ENCODE results near the gene EDC3.
"Not testable (repeated sequence)": the region's sequence is repeated elsewhere in the genome, so short reads cannot be mapped to it uniquely, and the experiment has no call there.

The EDC3 gene

DNA sequence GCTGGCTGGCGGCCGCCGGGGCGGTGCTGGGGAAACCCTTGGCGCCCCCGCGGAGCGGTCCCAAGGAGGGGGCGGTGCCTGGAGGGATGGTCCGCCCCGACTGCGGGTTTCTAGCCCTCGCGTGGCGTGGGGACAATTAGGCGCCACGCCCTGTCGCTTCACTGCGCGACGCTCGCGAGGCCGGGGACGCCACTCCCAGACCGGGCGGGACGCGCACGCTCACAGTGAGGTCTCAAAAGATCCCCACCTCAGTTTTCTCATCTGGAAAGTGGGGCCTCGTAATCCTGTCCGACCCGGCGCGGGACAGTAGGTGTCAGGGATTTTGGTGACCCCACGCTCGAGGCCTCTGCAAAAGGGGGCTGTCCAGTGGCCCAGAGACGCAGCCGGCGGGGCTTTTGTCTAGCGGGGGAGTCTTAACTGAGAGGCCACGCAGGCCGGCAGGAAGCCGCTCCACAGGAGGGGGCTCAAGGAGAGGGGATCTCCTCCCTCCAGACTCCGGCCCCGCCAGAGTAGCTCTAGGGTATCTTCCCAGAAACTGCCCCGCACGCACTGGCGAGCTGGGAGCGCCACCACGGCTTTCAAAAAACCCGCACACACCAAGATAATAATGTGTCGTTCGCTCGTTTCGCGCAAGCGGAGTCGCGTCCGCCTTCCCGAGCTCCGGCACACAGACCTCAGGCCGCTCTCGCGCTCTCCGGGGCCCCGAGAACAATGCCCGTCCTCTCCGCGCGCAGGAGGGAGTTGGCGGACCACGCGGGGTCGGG is 80.9 kb downstream of the EDC3 start:
- peak overlapping the region; percentile 54 to 100 (median 98) for H3K4me3 ChIP-seq
- H3K27ac ChIP-seq, result peak overlapping the region; percentile 63 to 99 (median 97)

DNA sequence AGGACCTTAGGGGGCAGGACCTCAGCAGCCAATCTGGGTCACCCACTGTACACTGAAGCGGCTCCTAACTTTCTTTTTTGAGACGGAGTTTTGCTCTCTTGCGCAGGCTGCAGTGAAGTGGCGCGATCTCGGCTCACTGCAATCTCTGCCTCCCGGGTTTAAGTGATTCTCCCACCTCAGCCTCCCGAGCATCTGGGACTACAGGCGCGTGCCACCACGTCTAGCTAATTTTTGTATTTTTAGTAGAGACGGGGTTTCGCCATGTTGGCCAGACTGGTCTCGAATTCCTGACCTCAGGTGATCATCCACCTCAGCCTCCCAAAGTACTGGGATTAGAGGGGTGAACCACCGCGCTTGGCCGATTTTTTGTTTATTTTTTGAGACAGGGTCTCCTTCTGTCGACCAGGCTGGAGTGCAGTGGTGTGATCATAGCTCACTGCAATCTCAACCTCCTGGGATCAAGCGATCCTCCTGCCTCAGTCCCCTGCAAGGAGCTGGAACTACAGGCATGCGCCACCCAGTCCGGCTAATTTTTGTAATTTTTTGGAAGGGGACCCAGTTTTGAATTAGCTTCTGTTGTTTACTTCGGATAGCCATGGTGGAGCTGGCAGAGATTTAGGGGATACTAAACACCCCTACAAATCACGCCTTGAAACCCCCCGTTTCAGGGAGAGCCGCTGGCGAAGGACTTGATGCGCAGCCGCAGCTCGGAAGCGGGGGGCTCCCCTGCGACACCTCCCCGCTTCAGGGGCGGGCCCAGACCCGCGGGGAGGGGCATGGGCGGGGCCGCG is 81.7 kb downstream of the EDC3 start:
- H3K27ac ChIP-seq, result peak overlapping the region in 20 of 21 experiments; percentile 50 to 99 (median 96)

GRCh38 chr15:74613089-74613952 is 82.5 kb downstream of the EDC3 start:
- H3K27ac ChIP-seq, result peak overlapping the region in 1 of 21 experiments; percentile 98
- H3K4me3 ChIP-seq, result no peak overlapping the region

More for the DNA sequence above, 81.7 kb downstream of the EDC3 start:
- peak overlapping the region; percentile 54 to 100 (median 98) for H3K4me3 ChIP-seq

DNA sequence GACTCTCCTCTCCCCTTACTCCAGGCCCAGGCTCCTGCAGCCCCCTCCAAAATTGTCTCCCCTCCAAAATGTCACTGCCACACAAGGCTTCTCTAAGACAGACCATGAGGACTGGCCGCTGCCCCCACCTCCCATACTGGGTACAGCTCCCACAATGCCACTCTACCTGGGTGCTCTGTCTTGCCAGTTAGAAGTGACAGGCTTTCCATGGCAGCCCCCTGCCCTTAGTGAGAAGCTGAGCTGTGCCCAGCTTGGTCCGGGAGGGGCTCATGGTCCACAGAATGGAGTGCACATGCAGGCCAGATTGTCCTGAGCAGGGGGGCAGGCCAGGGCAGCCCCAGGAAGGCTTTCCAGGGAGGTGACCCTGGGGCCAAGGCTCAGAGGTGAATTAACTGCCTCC is 83.1 kb downstream of the EDC3 start:
- no peak overlapping the region for H3K27ac ChIP-seq
- no peak overlapping the region for H3K4me3 ChIP-seq

DNA sequence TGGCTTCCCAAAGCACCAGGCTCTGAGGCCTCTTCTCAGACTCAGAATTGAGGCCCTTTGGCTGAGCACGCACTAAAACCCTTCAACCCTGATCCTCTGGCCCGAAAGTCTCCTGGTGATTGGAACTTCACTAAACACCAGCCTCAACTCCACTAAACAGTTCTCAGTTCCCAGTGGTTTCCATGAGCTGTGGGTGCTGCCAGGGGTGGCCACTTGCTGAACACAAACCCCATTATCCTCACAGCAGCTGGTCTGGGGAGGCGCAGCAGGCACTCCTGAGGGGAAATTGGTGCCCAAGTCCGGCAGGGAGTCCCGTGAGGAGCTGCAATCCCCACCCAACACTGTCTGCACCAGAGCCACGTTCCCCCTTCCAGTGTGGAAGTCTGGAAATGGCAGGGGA is 84.0 kb downstream of the EDC3 start:
- Histone ChIP-seq H3K4me3 (no peak overlapping the region), H3K27ac (no peak overlapping the region)

- Histone ChIP-seq H3K27ac (no peak overlapping the region), H3K4me3 (no peak overlapping the region)
These were observed 84.5 kb downstream of the EDC3 start for GRCh38 chr15:74611341-74611740.

DNA sequence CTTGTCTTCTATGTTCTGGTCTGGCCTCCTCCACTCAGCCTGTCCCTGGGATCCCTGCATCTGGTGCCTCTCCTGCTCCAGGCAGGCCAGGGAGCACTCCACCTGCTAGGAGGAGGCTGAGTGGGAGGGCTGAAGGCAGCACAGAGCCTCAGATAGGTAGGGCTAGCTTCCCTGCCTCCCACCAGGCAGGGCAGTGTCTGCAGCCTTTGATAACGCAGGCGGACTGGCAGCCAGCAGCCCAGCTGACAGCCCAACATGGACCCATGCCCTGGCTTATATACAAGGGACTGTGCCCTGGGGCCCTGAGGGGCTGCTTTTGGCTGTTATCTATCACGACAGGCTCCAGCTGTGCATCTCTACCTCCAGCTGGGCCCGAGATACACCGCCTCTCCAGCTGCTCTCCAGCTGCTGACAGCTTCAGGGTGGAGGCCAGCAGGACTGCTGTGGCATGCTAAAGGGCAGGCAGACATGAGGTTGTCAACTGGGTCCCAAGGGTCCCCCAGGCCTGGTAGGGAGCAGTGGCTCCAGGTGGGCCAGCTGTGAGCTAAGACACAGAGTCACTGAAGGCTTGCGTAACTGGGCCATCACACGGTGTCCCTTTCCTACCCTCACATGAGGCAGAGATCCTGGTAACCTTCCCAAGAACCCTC is 85.4 kb downstream of the EDC3 start:
- no peak overlapping the region for H3K27ac ChIP-seq
- H3K4me3 ChIP-seq, result no peak overlapping the region

- H3K27ac ChIP-seq, result no peak overlapping the region
- no peak overlapping the region for H3K4me3 ChIP-seq
These were observed 85.9 kb downstream of the EDC3 start for GRCh38 chr15:74609938-74610301.

GRCh38 chr15:74608786-74609185 is 87.0 kb downstream of the EDC3 start:
- H3K4me3 ChIP-seq, result no peak overlapping the region

DNA sequence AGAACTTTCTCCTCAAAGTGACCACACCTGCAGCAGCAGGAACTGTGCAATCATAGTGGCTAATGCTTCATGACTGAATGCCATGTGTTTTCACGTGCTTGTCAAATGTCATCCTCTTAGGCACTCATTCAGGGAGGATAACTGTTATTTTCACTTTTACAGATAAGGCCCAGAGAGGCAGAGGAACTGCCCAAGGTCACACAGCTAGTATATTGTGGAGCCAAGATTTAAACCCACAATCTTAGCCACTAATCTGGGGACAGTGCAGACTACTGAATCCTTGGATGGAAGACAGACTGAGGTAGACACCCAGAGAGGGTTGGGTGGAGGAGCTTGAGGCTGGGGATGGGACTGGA is 90.1 kb downstream of the EDC3 start:
- no peak overlapping the region for H3K4me3 ChIP-seq
- H3K27ac ChIP-seq, result no peak overlapping the region

More at GRCh38 chr15:74608786-74609185, 87.0 kb downstream of the EDC3 start:
- no peak overlapping the region for H3K27ac ChIP-seq

GRCh38 chr15:74604983-74605794 is 90.6 kb downstream of the EDC3 start:
- H3K4me3 ChIP-seq, result no peak overlapping the region

GRCh38 chr15:74603789-74604705 is 91.8 kb downstream of the EDC3 start:
- Histone ChIP-seq H3K27ac (no peak overlapping the region), H3K4me3 (no peak overlapping the region)

More at GRCh38 chr15:74604983-74605794, 90.6 kb downstream of the EDC3 start:
- no peak overlapping the region for H3K27ac ChIP-seq

- H3K27ac ChIP-seq, result no peak overlapping the region
- no peak overlapping the region for H3K4me3 ChIP-seq
These were observed 92.6 kb downstream of the EDC3 start for GRCh38 chr15:74603026-74603788.

GRCh38 chr15:74599156-74599555 is 96.7 kb downstream of the EDC3 start:
- Histone ChIP-seq H3K4me3 (peak overlapping the region; percentile 47 to 68 (median 54)), H3K27ac (peak overlapping the region in 10 of 21 experiments; percentile 66 to 91 (median 84))

GRCh38 chr15:74598126-74598842 is 97.5 kb downstream of the EDC3 start:
- Histone ChIP-seq H3K4me3 (peak overlapping the region; percentile 47 to 68 (median 54)), H3K27ac (peak overlapping the region in 20 of 21 experiments; percentile 66 to 91 (median 81))

DNA sequence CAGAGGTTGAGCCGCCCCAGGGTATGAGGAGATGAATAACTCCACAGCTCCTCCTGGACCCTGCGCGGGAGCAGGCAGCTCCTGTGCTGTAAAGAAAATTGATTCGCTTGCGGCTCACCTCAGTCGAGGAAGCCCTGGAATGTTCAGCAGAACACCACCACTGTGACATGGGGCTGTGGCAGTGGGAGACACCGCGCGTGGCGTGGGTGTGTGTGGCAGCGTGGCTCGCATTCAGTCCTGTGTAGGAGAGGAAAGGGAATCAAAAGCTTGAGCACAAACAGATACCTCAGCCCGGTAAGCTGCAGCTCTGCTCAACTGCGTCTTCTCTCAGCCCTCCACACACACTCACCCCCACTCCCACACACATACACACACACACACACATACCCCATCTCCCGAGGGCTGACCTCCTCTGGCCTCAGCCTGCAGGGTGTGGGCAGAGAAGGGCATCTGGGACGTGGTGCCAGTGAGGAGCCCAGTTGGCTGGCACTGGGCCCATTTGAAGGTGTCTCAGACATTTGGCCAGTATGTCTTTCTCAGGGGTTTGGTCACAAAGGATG is 98.6 kb downstream of the EDC3 start:
- H3K27ac ChIP-seq, H3K4me3 ChIP-seq: not testable (repeated sequence)

Measured in skin epidermis (tissue), 12 donors.